NT2/D1 (cell line): Measurements from ENCODE around the gene SMARCC2.

Experiments
- SUZ12 ChIP-seq: IDR thresholded peaks from 2 replicates; pipeline ENCODE4 v1.6.1; 2011; ENCODE audit not compliant: insufficient read length, insufficient read depth; ENCODE audit errors: extremely low read depth
- ZNF274 ChIP-seq: IDR thresholded peaks from 2 replicates; pipeline ENCODE4 v1.6.1; 2011; ENCODE audit warnings: mild to moderate bottlenecking, low read depth, low read length

- no peak for TF ChIP-seq ZNF274
- no peak for TF ChIP-seq SUZ12
Observed at GRCh38 chr12:56165369-56165768, 23.9 kb downstream of the SMARCC2 start.
